HG03520 (cell line): ENCODE measurements around the gene CAT.

Experiments used
- ATAC-seq: cut with Tn5 transposase; IDR thresholded peaks from one replicate; pipeline ENCODE4 v1.9.1; 2021; ENCODE audit warnings: mild to moderate bottlenecking, moderate library complexity; ENCODE audit not compliant: unreplicated experiment

The CAT gene

GRCh38 chr11:34521265-34521664 is 82.5 kb downstream of the CAT start:
- ATAC-seq: no peak
